Transverse colon (tissue), 4 donors: ENCODE measurements around the gene EEF1B2. TPM values are rescaled to one million over a fixed set of nuclear protein-coding genes. Genes with fewer than 3 reads are reported as not detected.
"Not testable (repeated sequence)": the region's sequence is repeated elsewhere in the genome, so short reads cannot be mapped to it uniquely, and the experiment has no call there.

Experiments used
- DNase-seq: peaks from one replicate; pipeline ENCODE4 v3.0.0-alpha.2; 2019
- H3K27ac ChIP-seq, 4 donors: fragments of 200-600 bp; sonication (generic); 2 replicates each; pipeline ENCODE4 v1.5.1; 2016 to 2018; ENCODE audit warnings: inconsistent platforms in 4 of 4
- H3K27me3 ChIP-seq: fragments of 200-600 bp; sonication (generic); 2 replicates; pipeline ENCODE4 v1.5.1; 2017; ENCODE audit warnings: inconsistent platforms
- H3K36me3 ChIP-seq, 4 donors: fragments of 200-600 bp; sonication (generic); 2 replicates each; pipeline ENCODE4 v1.5.1; 2017 to 2019; ENCODE audit warnings: inconsistent platforms in 4 of 4
- H3K4me1 ChIP-seq, 4 donors: fragments of 200-600 bp; sonication (generic); 2 replicates each; pipeline ENCODE4 v1.5.1; 2017 to 2020; ENCODE audit warnings: inconsistent platforms in 4 of 4
- H3K4me3 ChIP-seq, 4 donors: fragments of 200-600 bp; sonication (generic); 1 replicate in 1 of 4; 2 replicates in 3 of 4; pipeline versions ENCODE4 v1.5.1 to v1.6.1; 2017 to 2019; ENCODE audit warnings: inconsistent platforms in 4 of 4
- H3K9me3 ChIP-seq, 2 donors: fragments of 200-600 bp; sonication (generic); 2 replicates each; pipeline ENCODE4 v1.5.1; 2017 to 2019; ENCODE audit warnings: inconsistent platforms in 2 of 2
- CTCF ChIP-seq, 5 experiments: fragments of 200-600 bp in 3 of 5; fragments of 450-650 bp in 2 of 5; sonication (generic) in 3 of 5; IDR thresholded peaks; 1 replicate in 2 of 5; 2 replicates in 3 of 5; pipeline ENCODE4 v1.5.1; 2016 to 2017; ENCODE audit warnings: antibody characterized with exemption in 5 of 5, inconsistent platforms in 3 of 5, mild to moderate bottlenecking in 2 of 5, moderate library complexity in 1 of 5
- EP300 ChIP-seq: sonication (generic); formaldehyde crosslinking; IDR thresholded peaks from one replicate; pipeline ENCODE4 v1.6.1; 2017; ENCODE audit warnings: antibody characterized with exemption, low read depth
- POLR2A ChIP-seq: fragments of 450-650 bp; IDR thresholded peaks from one replicate; pipeline ENCODE4 v1.6.1; 2016; ENCODE audit warnings: antibody characterized with exemption, mild to moderate bottlenecking, moderate library complexity
- POLR2AphosphoS5 ChIP-seq, 3 donors: sonication (generic); formaldehyde crosslinking; IDR thresholded peaks; one replicate each; pipeline ENCODE4 v1.6.1; 2016; ENCODE audit warnings: antibody characterized with exemption in 3 of 3
- WGBS, 2 donors: methylation state at CpG; one replicate each; pipeline ENCODE4 v1.1.5; 2018; ENCODE audit warnings: low coverage in 1 of 2; 5-methylcytosine and 5-hydroxymethylcytosine counted together
- in situ Hi-C, 4 donors: fragments of 200-750 bp; cut with MboI; loops; one replicate each; pipeline versions ENCODE4 v1.15.0 to v1.15.1; 2017; ENCODE audit warnings: low sequenced_read_pairs in 3 of 4, low pct_ligation_motif_present in 1 of 4, low pct_unique_long_range_greater_than_20kb in 1 of 4
- intact Hi-C: fragments of 100-400 bp; cut with DNase I; formaldehyde crosslinking; loops from one replicate; pipeline ENCODE4 v1.15.1; 2023; ENCODE audit warnings: low total_unique reads
- total RNA-seq, 4 donors: library from RNA; depleted of rRNA; stranded (reverse); fragments of >200 nt; gene quantifications; one replicate each; pipeline ENCODE4 v1.1.0, GENCODE V29; 2016

EEF1B2 gene
- total RNA-seq, 4 donors from 2014 or later, result 83.0 to 261 (median 183) TPM

DNA sequence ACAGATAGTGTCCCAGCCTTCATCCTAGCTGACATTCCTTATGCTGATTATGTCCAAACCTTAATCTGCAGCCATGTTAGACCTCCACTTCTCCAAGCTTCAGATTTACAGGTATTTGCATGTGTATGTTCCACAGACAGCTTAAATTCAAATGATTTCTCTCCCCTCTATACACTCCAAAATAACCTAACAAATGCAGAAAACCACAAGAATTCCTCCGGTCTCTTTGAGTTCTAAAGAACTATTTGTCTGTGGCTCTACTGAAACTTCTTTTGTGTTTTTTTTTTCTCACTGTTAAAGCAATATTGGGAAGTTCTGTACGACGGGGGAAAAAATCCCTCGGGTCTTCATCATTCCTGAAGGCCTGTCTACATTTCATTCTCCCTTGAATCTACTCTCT is 9.1 kb upstream of the EEF1B2 start:
- no peak for DNase-seq
- no peak overlapping the region for H3K4me3 ChIP-seq
- H3K27ac ChIP-seq, result no peak overlapping the region
- H3K36me3 ChIP-seq, result peaks cover 0 to 51% (median 21%) of the 10 kb centered on the region in 4 donors
- no peak for TF ChIP-seq CTCF (IDR thresholded peaks at IDR 0.05)
- TF ChIP-seq POLR2AphosphoS5 (IDR thresholded peaks at IDR 0.05), result no peak
- TF ChIP-seq POLR2A, result no peak
- no peak for TF ChIP-seq EP300
- no peaks in the 10 kb centered on the region for H3K27me3 ChIP-seq
- 75 to 92% methylated on average over 4 of the region's 4 CpGs for WGBS, 2 donors
- intact Hi-C loops (no loop called here), in situ Hi-C loops (no loop called here)
- no peaks in the 10 kb centered on the region for H3K9me3 ChIP-seq
- peaks cover 4 to 27% (median 8%) of the 10 kb centered on the region in 4 donors for H3K4me1 ChIP-seq

- no peaks in the 10 kb centered on the region for H3K9me3 ChIP-seq
- in situ Hi-C loops (no loop called here), intact Hi-C loops (no loop called here)
- H3K27me3 ChIP-seq, result no peaks in the 10 kb centered on the region
- peaks cover 12 to 47% (median 22%) of the 10 kb centered on the region in 4 donors for H3K4me1 ChIP-seq
- TF ChIP-seq CTCF (IDR thresholded peaks at IDR 0.05) (peak in 1 of 5 experiments; percentile 6), EP300 (no peak)
- DNase-seq, result no peak
- 56 to 61% methylated on average over 3 of the region's 3 CpGs for WGBS, 2 donors
- peaks cover 0 to 18% (median 2%) of the 10 kb centered on the region in 4 donors for H3K36me3 ChIP-seq
- H3K4me3 ChIP-seq, result no peak overlapping the region
- peak overlapping the region in 1 of 4 donors; percentile 2 for H3K27ac ChIP-seq
These were observed 5.5 kb upstream of the EEF1B2 start for GRCh38 chr2:206154197-206154596.

DNA sequence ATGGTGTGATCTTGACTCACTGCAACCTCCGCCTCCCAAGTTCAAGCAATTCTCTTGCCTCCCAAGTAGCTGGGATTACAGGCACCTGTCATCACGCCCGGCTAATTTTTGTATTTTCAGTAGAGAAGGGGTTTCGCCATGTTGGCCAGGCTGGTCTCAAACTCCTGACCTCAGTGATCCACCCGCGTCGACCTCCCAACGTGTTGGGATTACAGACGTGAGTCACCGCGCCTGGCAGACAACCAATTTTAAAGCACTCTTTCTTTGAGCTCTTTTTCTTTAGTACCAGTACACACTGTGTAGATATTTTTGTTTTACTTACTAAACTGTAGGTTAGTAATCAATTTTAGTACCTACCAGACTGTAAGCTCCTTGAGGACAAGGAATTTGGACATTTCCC is 2.7 kb upstream of the EEF1B2 start:
- H3K4me3 ChIP-seq, H3K27ac ChIP-seq, intact Hi-C loops: not testable (repeated sequence)

GRCh38 chr2:206158563-206159345 is 941 bp upstream of the EEF1B2 start:
- intact Hi-C loops (no loop called here), in situ Hi-C loops (no loop called here)
- Histone ChIP-seq H3K4me1 (peaks cover 20 to 49% (median 31%) of the 10 kb centered on the region in 4 donors), H3K36me3 (peaks cover 0 to 26% (median 10%) of the 10 kb centered on the region in 4 donors), H3K27me3 (no peaks in the 10 kb centered on the region), H3K27ac (peak overlapping the region; percentile 93 to 97 (median 94)), H3K4me3 (peak overlapping the region; percentile 82 to 91 (median 86)), H3K9me3 (no peaks in the 10 kb centered on the region)
- no peak for TF ChIP-seq EP300
- 1 to 2% methylated on average over 13 to 33 of the region's 33 CpGs for WGBS, 2 donors
- DNase-seq, result no peak

More for the DNA sequence above, 2.7 kb upstream of the EEF1B2 start:
- WGBS, 2 donors, result 84 to 87% methylated on average over 8 to 11 of the region's 11 CpGs
- H3K9me3 ChIP-seq, in situ Hi-C loops, DNase-seq, H3K27me3 ChIP-seq: not testable (repeated sequence)
- Histone ChIP-seq H3K36me3 (peaks cover 0 to 15% (median 5%) of the 10 kb centered on the region in 4 donors), H3K4me1 (peaks cover 21 to 53% (median 31%) of the 10 kb centered on the region in 4 donors)

- Histone ChIP-seq H3K27ac (peak overlapping the region; percentile 93 to 97 (median 94)), H3K27me3 (no peaks in the 10 kb centered on the region), H3K9me3 (no peaks in the 10 kb centered on the region), H3K36me3 (peaks cover 0 to 26% (median 10%) of the 10 kb centered on the region in 4 donors), H3K4me3 (peak overlapping the region; percentile 72 to 88 (median 83)), H3K4me1 (peaks cover 13 to 34% (median 27%) of the 10 kb centered on the region in 4 donors)
- 0 to 3% methylated on average over 3 to 26 of the region's 30 CpGs for WGBS, 2 donors
- peak; percentile 66 for DNase-seq
- no peak for TF ChIP-seq EP300
- no peak for TF ChIP-seq POLR2AphosphoS5 (IDR thresholded peaks at IDR 0.05)
- TF ChIP-seq POLR2A, result no peak
- no peak for TF ChIP-seq CTCF (IDR thresholded peaks at IDR 0.05)
- in situ Hi-C loops, result no loop called here
- intact Hi-C loops, result no loop called here
These were observed 571 bp downstream of the EEF1B2 start for GRCh38 chr2:206160125-206160806.
